Measurements from ENCODE around the gene IFI27L2.
"Not testable (repeated sequence)": the region's sequence is repeated elsewhere in the genome, so short reads cannot be mapped to it uniquely, and the experiment has no call there.

The IFI27L2 gene, protein sequence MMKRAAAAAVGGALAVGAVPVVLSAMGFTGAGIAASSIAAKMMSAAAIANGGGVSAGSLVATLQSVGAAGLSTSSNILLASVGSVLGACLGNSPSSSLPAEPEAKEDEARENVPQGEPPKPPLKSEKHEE

GRCh38 chr14:94129111-94129757 is at the start of gene IFI27L2:
TSS of gene IFI27L2 (minus strand) at chr14:94129604. CDS start at chr14:94129564, 40 bp downstream.
- peak; percentile 83 for DNase-seq

DNA sequence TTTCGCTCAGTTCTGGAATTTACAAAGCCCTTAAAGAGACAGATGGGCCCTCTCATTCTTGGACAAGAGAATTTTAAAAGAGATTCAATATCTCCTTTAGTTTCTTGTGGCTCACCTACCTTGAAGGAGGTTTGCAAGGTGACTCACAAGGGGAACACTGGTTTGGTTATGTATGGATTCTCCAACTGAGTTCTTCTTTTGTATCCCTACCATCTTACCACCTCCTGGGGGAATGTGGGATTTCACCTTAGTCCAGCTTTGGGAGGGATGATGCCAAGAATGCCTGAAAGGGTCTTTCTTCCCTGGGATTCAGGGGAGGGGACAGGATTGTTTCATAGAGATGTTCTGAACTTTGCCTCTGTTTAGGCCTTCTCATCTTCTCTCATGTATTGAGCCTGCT is 48.4 kb upstream of the IFI27L2 start:
- no peak for DNase-seq

GRCh38 chr14:94176808-94177207 is 47.4 kb upstream of the IFI27L2 start:
- DNase-seq, result no peak

- no peak for DNase-seq
Observed at GRCh38 chr14:94175747-94176146, 46.3 kb upstream of the IFI27L2 start.

DNA sequence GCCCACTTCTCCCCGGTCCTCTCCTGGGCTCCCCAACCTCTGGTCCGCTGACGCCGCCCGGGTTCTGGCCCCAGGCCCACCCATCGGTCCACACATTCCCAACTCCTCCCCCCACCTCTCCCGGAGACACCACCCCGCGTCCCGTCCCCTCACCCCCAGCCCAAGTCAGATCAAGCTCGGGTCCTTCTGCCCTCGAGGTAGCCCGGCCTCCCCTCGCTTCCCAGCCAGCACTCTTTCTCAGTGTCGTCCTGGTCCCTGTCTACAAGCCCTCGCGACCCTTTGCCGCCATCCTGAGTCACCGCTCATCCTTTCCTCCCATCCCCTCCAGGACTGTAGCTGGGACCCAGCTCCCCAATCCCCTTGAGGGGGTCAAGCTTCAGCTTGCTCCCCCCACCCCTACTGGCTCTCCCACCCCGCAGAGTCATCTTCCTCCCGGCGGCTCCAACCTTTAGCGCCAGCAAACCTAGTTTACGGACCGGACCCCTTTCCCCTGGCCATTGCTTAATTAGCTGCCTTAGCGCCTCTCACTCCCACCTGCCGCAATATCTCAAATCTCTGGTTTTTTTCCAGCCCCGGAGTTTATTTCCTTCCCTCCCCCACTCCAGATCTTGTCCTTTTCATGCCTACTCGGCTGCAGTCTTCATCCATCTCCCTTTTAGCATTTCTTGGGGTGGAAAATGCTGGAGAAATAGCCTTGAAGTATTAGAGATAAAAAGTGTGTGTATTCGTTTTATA is 45.8 kb upstream of the IFI27L2 start:
- no peak for DNase-seq

DNA sequence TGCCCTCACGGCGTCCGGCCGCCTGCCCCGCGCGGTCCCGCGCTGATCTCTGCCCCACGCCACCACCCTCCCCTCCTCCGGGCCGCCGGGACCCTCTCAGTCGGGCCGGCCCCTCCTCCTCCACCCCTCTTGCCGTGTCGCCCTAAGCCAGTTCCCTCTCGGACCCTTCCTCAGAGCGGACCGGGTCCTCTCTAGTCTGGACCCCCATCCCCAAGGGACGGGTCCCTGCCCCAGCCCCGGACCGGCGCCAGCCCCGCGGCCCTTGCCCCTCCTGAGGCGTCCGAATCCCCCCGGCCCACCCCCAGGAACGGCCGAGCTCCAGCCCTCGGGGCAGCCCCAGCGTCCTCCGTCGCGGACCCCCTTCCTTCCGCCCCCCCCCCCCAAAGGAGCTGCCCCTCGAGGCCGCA is 45.2 kb upstream of the IFI27L2 start:
- DNase-seq, result no peak

GRCh38 chr14:94173885-94174603 is 44.6 kb upstream of the IFI27L2 start, which contains the start of gene PPP4R4:
TSS of gene PPP4R4 (plus strand) at chr14:94174322. CDS start at chr14:94174466, 144 bp downstream.
- peak; percentile 83 for DNase-seq

- no peak for DNase-seq
Observed at GRCh38 chr14:94173471-94173884, 44.1 kb upstream of the IFI27L2 start.

- DNase-seq, result no peak
Observed at GRCh38 chr14:94172545-94172944, 43.1 kb upstream of the IFI27L2 start.

DNA sequence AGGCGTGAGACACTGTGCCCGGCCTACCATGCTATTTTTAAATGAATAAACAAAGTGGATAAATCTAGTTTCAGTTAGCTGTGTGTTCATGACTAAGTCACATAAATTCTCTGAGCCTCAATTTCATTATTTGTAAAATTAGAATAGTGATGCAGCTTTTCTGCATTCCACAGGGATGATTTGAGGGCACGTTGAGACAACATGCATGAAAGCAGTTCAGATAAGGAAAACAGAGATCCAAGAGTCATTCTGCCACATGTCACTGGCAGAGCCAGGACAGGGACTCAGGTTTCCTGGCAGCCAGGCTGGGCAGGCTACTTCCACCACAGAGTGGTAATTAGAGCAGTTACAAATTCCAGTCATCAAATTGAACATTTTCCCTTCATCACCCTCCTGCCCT is 41.8 kb upstream of the IFI27L2 start:
- DNase-seq, result no peak

- no peak for DNase-seq
Observed at GRCh38 chr14:94170136-94170535, 40.7 kb upstream of the IFI27L2 start.

GRCh38 chr14:94165744-94166143 is 36.3 kb upstream of the IFI27L2 start:
- no peak for DNase-seq

DNA sequence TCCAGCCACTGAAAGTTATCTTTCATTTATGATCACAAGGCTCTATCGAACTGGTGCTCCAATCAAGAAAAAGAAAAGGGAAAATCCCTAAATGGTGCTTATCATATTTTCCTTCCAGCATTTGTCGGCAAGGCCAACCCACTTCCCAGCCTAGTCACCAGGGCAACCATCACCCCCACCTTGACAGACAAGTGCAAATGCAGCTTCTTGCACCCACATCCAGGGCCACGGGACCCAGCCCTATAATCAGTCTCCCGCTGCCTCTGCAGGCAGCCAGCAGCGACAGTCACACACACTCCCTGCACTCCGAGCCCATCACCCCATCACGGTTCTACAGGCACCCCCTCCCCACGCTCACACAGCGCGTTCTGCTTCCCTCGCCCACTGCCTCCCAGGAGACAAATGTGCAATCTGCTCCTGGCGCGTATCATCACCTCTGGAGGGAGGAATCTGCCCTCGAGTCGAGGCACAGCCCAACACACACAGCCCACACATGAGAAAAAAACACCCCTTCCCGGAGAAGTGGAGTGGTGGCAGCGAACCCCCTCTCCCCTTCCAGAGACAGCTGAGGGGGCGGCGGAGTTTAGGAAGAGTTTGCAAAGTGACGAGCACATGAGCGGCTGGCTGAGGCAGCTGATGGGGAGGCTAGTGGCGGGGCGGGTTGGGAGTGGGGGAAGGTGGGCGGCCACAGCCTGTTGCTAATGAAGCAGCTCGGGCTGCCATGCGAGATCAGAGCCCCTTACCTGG is 35.5 kb upstream of the IFI27L2 start:
- DNase-seq, result no peak

DNA sequence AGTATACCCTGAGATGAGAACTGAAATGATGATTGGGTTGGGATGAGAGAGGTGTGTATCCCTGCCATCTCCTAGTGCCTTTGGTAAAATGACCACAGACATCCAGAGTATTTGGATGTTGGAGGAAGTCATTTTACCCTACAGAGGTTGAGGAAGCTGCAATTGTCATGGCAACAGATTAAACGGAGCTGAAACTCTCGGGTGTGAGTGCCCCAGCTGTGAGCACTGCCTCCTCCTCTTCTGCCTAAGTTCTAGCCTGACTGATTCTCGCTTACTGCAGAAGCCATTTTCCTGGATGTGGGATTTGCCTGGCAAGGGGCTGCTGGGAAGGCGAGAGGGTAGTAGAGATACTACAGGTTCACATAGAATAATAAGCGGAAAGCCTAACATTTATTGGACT is 34.4 kb upstream of the IFI27L2 start:
- DNase-seq, result no peak

GRCh38 chr14:94162466-94162865 is 33.1 kb upstream of the IFI27L2 start:
- DNase-seq, result no peak

GRCh38 chr14:94161981-94162380 is 32.6 kb upstream of the IFI27L2 start:
- no peak for DNase-seq

DNA sequence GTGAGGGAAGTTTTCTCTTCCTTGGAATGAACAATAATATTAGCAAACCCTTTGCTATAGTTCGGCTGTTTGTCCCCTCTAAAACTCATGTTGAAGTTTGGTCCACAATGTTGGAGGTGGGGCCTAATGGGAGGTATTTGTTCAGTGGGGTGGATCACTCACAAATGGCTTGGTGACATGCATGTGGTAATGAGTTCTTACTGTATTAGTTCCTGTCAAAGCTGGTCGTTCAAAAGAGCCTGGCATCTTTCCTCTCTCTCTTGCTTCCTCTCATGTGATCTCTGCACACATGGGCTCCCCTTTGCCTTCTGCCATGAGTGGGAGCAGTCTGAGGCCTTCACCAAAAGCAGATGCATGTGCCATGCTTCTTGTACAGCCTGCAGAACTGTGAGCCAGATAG is 31.7 kb upstream of the IFI27L2 start:
- DNase-seq, result no peak

DNA sequence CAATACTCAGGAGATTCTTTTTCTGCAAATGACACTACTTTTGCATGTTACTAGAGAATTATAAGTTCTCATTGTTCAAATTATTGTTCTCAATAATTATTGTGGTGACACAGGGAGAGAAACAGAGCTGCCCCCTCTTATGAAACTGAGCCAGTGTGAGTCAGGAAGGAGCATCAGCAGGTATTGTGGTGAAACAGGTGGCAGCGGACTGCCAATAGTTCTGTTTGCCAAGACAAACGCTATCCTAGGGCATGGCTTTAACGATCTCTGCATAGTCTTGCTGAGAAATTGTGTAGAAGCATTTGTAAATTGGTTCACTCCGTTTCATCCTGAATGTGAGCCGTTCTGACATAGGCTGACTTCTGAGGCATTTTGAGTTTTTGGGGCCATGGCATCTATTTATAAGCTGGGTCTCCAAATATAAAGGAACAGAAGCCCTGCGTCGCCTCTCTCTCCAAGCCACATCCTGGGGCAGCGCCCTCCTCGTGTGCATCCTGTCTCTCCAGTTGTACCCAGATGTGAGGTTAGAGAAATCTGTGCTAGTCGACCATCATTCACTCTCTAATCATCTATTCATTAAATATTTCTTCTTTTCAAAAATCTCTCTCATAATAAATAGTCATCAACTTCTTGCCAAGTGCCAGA is 29.0 kb upstream of the IFI27L2 start:
- no peak for DNase-seq

GRCh38 chr14:94157197-94157596 is 27.8 kb upstream of the IFI27L2 start:
- no peak for DNase-seq

GRCh38 chr14:94156143-94156542 is 26.7 kb upstream of the IFI27L2 start:
- DNase-seq, result not testable (repeated sequence)

GRCh38 chr14:94153750-94154342 is 24.4 kb upstream of the IFI27L2 start:
- DNase-seq, result no peak

- no peak for DNase-seq
Observed at GRCh38 chr14:94152676-94153075, 23.3 kb upstream of the IFI27L2 start.
